ENCODE results near the gene CSGALNACT2. TPM values are rescaled to one million over a fixed set of nuclear protein-coding genes. Genes with fewer than 3 reads are reported as not detected.

CSGALNACT2 gene
- total RNA-seq, 1 experiment from 2014 or later: 5.1 TPM

DNA sequence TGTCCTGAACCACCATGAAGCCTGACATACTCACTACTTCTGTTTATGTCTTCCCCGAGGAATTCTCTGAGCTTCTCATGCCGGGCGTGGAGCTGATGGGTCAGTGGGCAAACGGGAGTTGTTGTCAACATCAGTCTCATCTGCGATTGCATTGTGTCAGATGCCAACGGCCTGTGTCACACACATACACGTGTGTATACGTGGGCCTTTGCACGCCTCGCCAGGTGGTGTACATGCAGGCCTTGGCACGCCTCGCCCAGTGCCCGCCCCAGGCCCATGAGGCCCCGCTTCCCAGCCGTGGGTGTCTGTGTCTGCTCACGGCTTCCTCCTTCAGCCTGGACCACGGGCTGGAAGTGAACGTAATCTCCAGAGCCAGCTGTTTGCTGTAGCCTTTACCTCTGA is 7.5 kb upstream of the CSGALNACT2 start (continued):
- TF ChIP-seq JUN (CRISPR knock-in tag; IDR thresholded peaks at IDR 0.05) (no peak), MXD4 (CRISPR knock-in tag; IDR thresholded peaks at IDR 0.05; ENCODE audit: borderline replicate concordance) (no peak)

DNA sequence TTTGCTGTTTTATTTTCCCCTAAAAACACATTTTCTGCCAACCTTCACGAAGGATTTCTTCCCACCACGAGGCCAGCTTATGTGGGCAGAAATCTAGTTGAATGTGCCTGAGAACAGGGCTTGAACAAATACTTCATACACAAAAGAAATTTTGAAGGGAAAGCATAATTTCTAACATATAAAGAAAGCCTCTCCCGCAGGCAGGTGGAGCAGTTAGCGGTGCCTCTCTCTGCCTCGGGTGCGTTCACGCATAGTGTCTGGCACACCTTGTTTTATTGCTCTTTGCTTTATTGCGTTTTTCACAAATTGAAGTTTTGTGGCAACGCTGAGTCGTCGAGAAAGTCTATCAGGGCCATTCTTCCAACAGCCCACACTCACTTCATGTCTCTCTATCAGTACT is 7.0 kb upstream of the CSGALNACT2 start:
- CTCF ChIA-PET: no interaction called here
- POLR2A ChIA-PET: no interaction called here
- Mint-ChIP-seq H3K9me3 (no peaks in the 10 kb centered on the region), H3K4me1 (peaks cover 4% of the 10 kb centered on the region; the same call in 1 of the 2 replicates), H3K36me3 (no peaks in the 10 kb centered on the region), H3K27ac (no peak overlapping the region; the same call in 1 of the 2 replicates), H3K27me3 (ENCODE audit: low read depth) (peaks cover 3% of the 10 kb centered on the region), H3K4me3 (no peak overlapping the region)
- DNase-seq (ENCODE audit: low spot score) (no peak), ATAC-seq (no peak)
- TF ChIP-seq, protein P1, sequence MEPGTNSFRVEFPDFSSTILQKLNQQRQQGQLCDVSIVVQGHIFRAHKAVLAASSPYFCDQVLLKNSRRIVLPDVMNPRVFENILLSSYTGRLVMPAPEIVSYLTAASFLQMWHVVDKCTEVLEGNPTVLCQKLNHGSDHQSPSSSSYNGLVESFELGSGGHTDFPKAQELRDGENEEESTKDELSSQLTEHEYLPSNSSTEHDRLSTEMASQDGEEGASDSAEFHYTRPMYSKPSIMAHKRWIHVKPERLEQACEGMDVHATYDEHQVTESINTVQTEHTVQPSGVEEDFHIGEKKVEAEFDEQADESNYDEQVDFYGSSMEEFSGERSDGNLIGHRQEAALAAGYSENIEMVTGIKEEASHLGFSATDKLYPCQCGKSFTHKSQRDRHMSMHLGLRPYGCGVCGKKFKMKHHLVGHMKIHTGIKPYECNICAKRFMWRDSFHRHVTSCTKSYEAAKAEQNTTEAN (CRISPR knock-in tag; IDR thresholded peaks at IDR 0.05): no peak
- TF ChIP-seq, protein P2, sequence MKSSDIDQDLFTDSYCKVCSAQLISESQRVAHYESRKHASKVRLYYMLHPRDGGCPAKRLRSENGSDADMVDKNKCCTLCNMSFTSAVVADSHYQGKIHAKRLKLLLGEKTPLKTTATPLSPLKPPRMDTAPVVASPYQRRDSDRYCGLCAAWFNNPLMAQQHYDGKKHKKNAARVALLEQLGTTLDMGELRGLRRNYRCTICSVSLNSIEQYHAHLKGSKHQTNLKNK (CRISPR knock-in tag; IDR thresholded peaks at IDR 0.05): no peak
- TF ChIP-seq, protein P3, sequence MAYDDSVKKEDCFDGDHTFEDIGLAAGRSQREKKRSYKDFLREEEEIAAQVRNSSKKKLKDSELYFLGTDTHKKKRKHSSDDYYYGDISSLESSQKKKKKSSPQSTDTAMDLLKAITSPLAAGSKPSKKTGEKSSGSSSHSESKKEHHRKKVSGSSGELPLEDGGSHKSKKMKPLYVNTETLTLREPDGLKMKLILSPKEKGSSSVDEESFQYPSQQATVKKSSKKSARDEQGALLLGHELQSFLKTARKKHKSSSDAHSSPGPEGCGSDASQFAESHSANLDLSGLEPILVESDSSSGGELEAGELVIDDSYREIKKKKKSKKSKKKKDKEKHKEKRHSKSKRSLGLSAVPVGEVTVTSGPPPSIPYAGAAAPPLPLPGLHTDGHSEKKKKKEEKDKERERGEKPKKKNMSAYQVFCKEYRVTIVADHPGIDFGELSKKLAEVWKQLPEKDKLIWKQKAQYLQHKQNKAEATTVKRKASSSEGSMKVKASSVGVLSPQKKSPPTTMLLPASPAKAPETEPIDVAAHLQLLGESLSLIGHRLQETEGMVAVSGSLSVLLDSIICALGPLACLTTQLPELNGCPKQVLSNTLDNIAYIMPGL (CRISPR knock-in tag; IDR thresholded peaks at IDR 0.05): no peak
- TF ChIP-seq JAZF1 (CRISPR knock-in tag; IDR thresholded peaks at IDR 0.05) (no peak), NR3C1 (CRISPR knock-in tag; conservative IDR thresholded peaks at IDR 0.05; ENCODE audit: low read depth) (no peak), GTF2I (CRISPR knock-in tag; conservative IDR thresholded peaks at IDR 0.05) (no peak), KAT7 (CRISPR knock-in tag; IDR thresholded peaks at IDR 0.05; ENCODE audit: borderline replicate concordance) (no peak), ATF1 (CRISPR knock-in tag; IDR thresholded peaks at IDR 0.05) (no peak), NR1H2 (CRISPR knock-in tag; IDR thresholded peaks at IDR 0.05) (no peak), ZNF219 (CRISPR knock-in tag; IDR thresholded peaks at IDR 0.05; ENCODE audit: borderline replicate concordance) (no peak), ZNF138 (CRISPR knock-in tag; conservative IDR thresholded peaks at IDR 0.05) (no peak), IRF2 (CRISPR knock-in tag; IDR thresholded peaks at IDR 0.05; ENCODE audit: borderline replicate concordance, low read depth) (no peak), SMAD3 (CRISPR knock-in tag; IDR thresholded peaks at IDR 0.05; ENCODE audit: borderline replicate concordance) (no peak), ESRRA (CRISPR knock-in tag; IDR thresholded peaks at IDR 0.05; ENCODE audit: borderline replicate concordance) (no peak), NFE2L1 (CRISPR knock-in tag; IDR thresholded peaks at IDR 0.05) (no peak)
- TF ChIP-seq, protein P4, sequence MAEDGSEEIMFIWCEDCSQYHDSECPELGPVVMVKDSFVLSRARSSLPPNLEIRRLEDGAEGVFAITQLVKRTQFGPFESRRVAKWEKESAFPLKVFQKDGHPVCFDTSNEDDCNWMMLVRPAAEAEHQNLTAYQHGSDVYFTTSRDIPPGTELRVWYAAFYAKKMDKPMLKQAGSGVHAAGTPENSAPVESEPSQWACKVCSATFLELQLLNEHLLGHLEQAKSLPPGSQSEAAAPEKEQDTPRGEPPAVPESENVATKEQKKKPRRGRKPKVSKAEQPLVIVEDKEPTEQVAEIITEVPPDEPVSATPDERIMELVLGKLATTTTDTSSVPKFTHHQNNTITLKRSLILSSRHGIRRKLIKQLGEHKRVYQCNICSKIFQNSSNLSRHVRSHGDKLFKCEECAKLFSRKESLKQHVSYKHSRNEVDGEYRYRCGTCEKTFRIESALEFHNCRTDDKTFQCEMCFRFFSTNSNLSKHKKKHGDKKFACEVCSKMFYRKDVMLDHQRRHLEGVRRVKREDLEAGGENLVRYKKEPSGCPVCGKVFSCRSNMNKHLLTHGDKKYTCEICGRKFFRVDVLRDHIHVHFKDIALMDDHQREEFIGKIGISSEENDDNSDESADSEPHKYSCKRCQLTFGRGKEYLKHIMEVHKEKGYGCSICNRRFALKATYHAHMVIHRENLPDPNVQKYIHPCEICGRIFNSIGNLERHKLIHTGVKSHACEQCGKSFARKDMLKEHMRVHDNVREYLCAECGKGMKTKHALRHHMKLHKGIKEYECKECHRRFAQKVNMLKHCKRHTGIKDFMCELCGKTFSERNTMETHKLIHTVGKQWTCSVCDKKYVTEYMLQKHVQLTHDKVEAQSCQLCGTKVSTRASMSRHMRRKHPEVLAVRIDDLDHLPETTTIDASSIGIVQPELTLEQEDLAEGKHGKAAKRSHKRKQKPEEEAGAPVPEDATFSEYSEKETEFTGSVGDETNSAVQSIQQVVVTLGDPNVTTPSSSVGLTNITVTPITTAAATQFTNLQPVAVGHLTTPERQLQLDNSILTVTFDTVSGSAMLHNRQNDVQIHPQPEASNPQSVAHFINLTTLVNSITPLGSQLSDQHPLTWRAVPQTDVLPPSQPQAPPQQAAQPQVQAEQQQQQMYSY (CRISPR knock-in tag; IDR thresholded peaks at IDR 0.05): no peak
- TF ChIP-seq, protein P5, sequence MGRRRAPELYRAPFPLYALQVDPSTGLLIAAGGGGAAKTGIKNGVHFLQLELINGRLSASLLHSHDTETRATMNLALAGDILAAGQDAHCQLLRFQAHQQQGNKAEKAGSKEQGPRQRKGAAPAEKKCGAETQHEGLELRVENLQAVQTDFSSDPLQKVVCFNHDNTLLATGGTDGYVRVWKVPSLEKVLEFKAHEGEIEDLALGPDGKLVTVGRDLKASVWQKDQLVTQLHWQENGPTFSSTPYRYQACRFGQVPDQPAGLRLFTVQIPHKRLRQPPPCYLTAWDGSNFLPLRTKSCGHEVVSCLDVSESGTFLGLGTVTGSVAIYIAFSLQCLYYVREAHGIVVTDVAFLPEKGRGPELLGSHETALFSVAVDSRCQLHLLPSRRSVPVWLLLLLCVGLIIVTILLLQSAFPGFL (CRISPR knock-in tag; IDR thresholded peaks at IDR 0.05; ENCODE audit: borderline replicate concordance): no peak
- TF ChIP-seq, protein P6, sequence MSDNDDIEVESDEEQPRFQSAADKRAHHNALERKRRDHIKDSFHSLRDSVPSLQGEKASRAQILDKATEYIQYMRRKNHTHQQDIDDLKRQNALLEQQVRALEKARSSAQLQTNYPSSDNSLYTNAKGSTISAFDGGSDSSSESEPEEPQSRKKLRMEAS (CRISPR knock-in tag; IDR thresholded peaks at IDR 0.05): no peak
- TF ChIP-seq, protein P7, sequence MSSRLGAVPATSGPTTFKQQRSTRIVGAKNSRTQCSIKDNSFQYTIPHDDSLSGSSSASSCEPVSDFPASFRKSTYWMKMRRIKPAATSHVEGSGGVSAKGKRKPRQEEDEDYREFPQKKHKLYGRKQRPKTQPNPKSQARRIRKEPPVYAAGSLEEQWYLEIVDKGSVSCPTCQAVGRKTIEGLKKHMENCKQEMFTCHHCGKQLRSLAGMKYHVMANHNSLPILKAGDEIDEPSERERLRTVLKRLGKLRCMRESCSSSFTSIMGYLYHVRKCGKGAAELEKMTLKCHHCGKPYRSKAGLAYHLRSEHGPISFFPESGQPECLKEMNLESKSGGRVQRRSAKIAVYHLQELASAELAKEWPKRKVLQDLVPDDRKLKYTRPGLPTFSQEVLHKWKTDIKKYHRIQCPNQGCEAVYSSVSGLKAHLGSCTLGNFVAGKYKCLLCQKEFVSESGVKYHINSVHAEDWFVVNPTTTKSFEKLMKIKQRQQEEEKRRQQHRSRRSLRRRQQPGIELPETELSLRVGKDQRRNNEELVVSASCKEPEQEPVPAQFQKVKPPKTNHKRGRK (CRISPR knock-in tag; IDR thresholded peaks at IDR 0.05; ENCODE audit: borderline replicate concordance): no peak
- TF ChIP-seq, protein P8, sequence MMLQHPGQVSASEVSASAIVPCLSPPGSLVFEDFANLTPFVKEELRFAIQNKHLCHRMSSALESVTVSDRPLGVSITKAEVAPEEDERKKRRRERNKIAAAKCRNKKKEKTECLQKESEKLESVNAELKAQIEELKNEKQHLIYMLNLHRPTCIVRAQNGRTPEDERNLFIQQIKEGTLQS (CRISPR knock-in tag; conservative IDR thresholded peaks at IDR 0.05): no peak
